Neural progenitor cell (in vitro differentiated cells): ENCODE measurements around the gene C19orf33. TPM values are rescaled to one million over a fixed set of nuclear protein-coding genes. Genes with fewer than 3 reads are reported as not detected.

Experiments used
- DNase-seq: peaks from one replicate; pipeline ENCODE4 v3.0.0-alpha.2; 2016; ENCODE audit warnings: low spot score
- H2AFZ ChIP-seq: fragments of 200-600 bp; sonication (generic); replicated peaks from 2 replicates; pipeline ENCODE4 v1.6.1; 2016; ENCODE audit warnings: antibody characterized with exemption
- H3F3A ChIP-seq: fragments of 200-600 bp; sonication (generic); 2 replicates; pipeline ENCODE4 v1.6.1; 2016; ENCODE audit warnings: antibody characterized with exemption, low read depth
- H3K27ac ChIP-seq: fragments of 200-600 bp; sonication (generic); 2 replicates; pipeline ENCODE4 v1.5.1; 2016; ENCODE audit warnings: mild to moderate bottlenecking
- H3K27me3 ChIP-seq: fragments of 200-600 bp; sonication (generic); 2 replicates; pipeline ENCODE4 v1.6.1; 2016; ENCODE audit warnings: mild to moderate bottlenecking, moderate library complexity
- H3K36me3 ChIP-seq: fragments of 200-600 bp; sonication (generic); 2 replicates; pipeline ENCODE4 v1.5.1; 2016
- H3K4me1 ChIP-seq: fragments of 200-600 bp; sonication (generic); 2 replicates; pipeline ENCODE4 v1.6.1; 2016; ENCODE audit warnings: mixed run types
- H3K4me2 ChIP-seq: fragments of 200-600 bp; sonication (generic); 2 replicates; pipeline ENCODE4 v1.6.1; 2016
- H3K4me3 ChIP-seq: fragments of 200-600 bp; sonication (generic); 2 replicates; pipeline ENCODE4 v1.5.1; 2016
- H3K79me2 ChIP-seq: fragments of 200-600 bp; sonication (generic); 2 replicates; pipeline ENCODE4 v1.6.1; 2016; ENCODE audit warnings: low read depth
- H3K9ac ChIP-seq: fragments of 200-600 bp; sonication (generic); 2 replicates; pipeline ENCODE4 v1.6.1; 2016
- H3K9me3 ChIP-seq: fragments of 200-600 bp; sonication (generic); 2 replicates; pipeline ENCODE4 v1.5.1; 2016; ENCODE audit warnings: low read depth
- H4K20me1 ChIP-seq: fragments of 200-600 bp; sonication (generic); 2 replicates; pipeline ENCODE4 v1.6.1; 2016; ENCODE audit warnings: low read depth
- H3K27ac Mint-ChIP-seq: 3 replicates; pipeline ENCODE4 v1.8.0; 2021; ENCODE audit warnings: mixed read lengths
- H3K27me3 Mint-ChIP-seq: 2 replicates; pipeline ENCODE4 v1.8.0; 2022; ENCODE audit warnings: low read depth, mild to moderate bottlenecking, inconsistent platforms, moderate library complexity, mixed read lengths; ENCODE audit not compliant: insufficient read depth
- H3K36me3 Mint-ChIP-seq: 3 replicates; pipeline ENCODE4 v1.8.0; 2021; ENCODE audit warnings: mixed read lengths
- H3K4me1 Mint-ChIP-seq: 3 replicates; pipeline ENCODE4 v1.8.0; 2021; ENCODE audit warnings: mixed read lengths
- H3K4me3 Mint-ChIP-seq: 3 replicates; pipeline ENCODE4 v1.8.0; 2021; ENCODE audit warnings: mild to moderate bottlenecking, moderate library complexity, mixed read lengths
- H3K9me3 Mint-ChIP-seq: 3 replicates; pipeline ENCODE4 v1.8.0; 2020; ENCODE audit warnings: mixed read lengths
- CTCF ChIP-seq: fragments of 200-600 bp; sonication (generic); IDR thresholded peaks from 2 replicates; pipeline ENCODE4 v1.5.1; 2017; ENCODE audit warnings: antibody characterized with exemption, mild to moderate bottlenecking
- EZH2 ChIP-seq: fragments of 200-600 bp; sonication (generic); IDR thresholded peaks from 2 replicates; pipeline ENCODE4 v1.6.1; 2017; ENCODE audit warnings: antibody characterized with exemption, mild to moderate bottlenecking, moderate library complexity
- EZH2phosphoT487 ChIP-seq: fragments of 200-600 bp; sonication (generic); IDR thresholded peaks from 2 replicates; pipeline ENCODE4 v1.6.1; 2017; ENCODE audit warnings: antibody characterized with exemption
- total RNA-seq: library from RNA; depleted of rRNA; stranded (reverse); fragments of >200 nt; gene quantifications from 2 replicates; pipeline ENCODE4 v1.2.3, GENCODE V29; 2015; ENCODE audit warnings: low replicate concordance

Gene C19orf33
- total RNA-seq, 1 donor from 2014 or later: not detected

- peaks cover 12% of the 10 kb centered on the region for H3K79me2 ChIP-seq
- no peak overlapping the region for H3K27ac Mint-ChIP-seq
Observed at GRCh38 chr19:38310279-38310670, 6.2 kb downstream of the C19orf33 start.

GRCh38 chr19:38310986-38311385 lies 6.9 kb downstream of the C19orf33 start:
- TF ChIP-seq CTCF: no peak
- TF ChIP-seq EZH2: no peak
- no peak for TF ChIP-seq EZH2phosphoT487
- Histone ChIP-seq H3K9ac (no peak overlapping the region), H3K79me2 (peaks cover 13% of the 10 kb centered on the region), H3K36me3 (no peaks in the 10 kb centered on the region), H2AFZ (no peak overlapping the region), H3K9me3 (no peaks in the 10 kb centered on the region), H4K20me1 (no peaks in the 10 kb centered on the region), H3K27ac (no peak overlapping the region), H3K27me3 (no peaks in the 10 kb centered on the region), H3K4me3 (no peak overlapping the region), H3K4me2 (no peak overlapping the region), H3K4me1 (no peaks in the 10 kb centered on the region), H3F3A (peaks cover 5% of the 10 kb centered on the region)
- H3K27me3 Mint-ChIP-seq: peaks cover 9% of the 10 kb centered on the region
- no peak overlapping the region for H3K27ac Mint-ChIP-seq
- H3K9me3 Mint-ChIP-seq: no peaks in the 10 kb centered on the region
- H3K36me3 Mint-ChIP-seq: peaks cover 2% of the 10 kb centered on the region
- H3K4me1 Mint-ChIP-seq: peaks cover 8% of the 10 kb centered on the region
- H3K4me3 Mint-ChIP-seq: no peak overlapping the region
- no peak for DNase-seq

More at GRCh38 chr19:38310279-38310670, 6.2 kb downstream of the C19orf33 start:
- DNase-seq: no peak
- Histone ChIP-seq H3K27ac (no peak overlapping the region), H3K36me3 (no peaks in the 10 kb centered on the region), H3K4me2 (no peak overlapping the region), H2AFZ (no peak overlapping the region), H3K4me3 (no peak overlapping the region), H4K20me1 (peaks cover 3% of the 10 kb centered on the region), H3K4me1 (no peaks in the 10 kb centered on the region), H3F3A (peaks cover 8% of the 10 kb centered on the region), H3K9ac (no peak overlapping the region), H3K27me3 (no peaks in the 10 kb centered on the region), H3K9me3 (no peaks in the 10 kb centered on the region)
- peaks cover 7% of the 10 kb centered on the region for H3K4me1 Mint-ChIP-seq
- TF ChIP-seq EZH2 (no peak), EZH2phosphoT487 (no peak), CTCF (no peak)
- H3K4me3 Mint-ChIP-seq: no peak overlapping the region
- peaks cover 2% of the 10 kb centered on the region for H3K36me3 Mint-ChIP-seq
- H3K27me3 Mint-ChIP-seq: peaks cover 7% of the 10 kb centered on the region
- H3K9me3 Mint-ChIP-seq: no peaks in the 10 kb centered on the region

GRCh38 chr19:38315657-38316476 lies 11.8 kb downstream of the C19orf33 start, which contains the start of gene YIF1B:
TSS of gene YIF1B (minus strand) at chr19:38315947. CDS start at chr19:38315917, 30 bp downstream.
- Histone ChIP-seq H3K4me3 (peak within 1 kb of the TSS; percentile 57), H3K4me2 (peak within 1 kb of the TSS; percentile 86), H2AFZ (peak within 1 kb of the TSS; percentile 27), H3K27me3 (peaks cover 46% of the 10 kb centered on the region), H3K9ac (no peak within 1 kb of the TSS), H3K36me3 (no peaks in the 10 kb centered on the region), H3K9me3 (no peaks in the 10 kb centered on the region), H4K20me1 (no peaks in the 10 kb centered on the region), H3F3A (peaks cover 28% of the 10 kb centered on the region), H3K27ac (no peak within 1 kb of the TSS), H3K4me1 (peaks cover 8% of the 10 kb centered on the region), H3K79me2 (peaks cover 13% of the 10 kb centered on the region)
- peak within 1 kb of the TSS; percentile 91 for H3K4me3 Mint-ChIP-seq
- H3K27ac Mint-ChIP-seq: peak within 1 kb of the TSS; percentile 66
- H3K9me3 Mint-ChIP-seq: no peaks in the 10 kb centered on the region
- no peaks in the 10 kb centered on the region for H3K36me3 Mint-ChIP-seq
- DNase-seq: peak; percentile 98
- peaks cover 12% of the 10 kb centered on the region for H3K4me1 Mint-ChIP-seq
- peaks cover 45% of the 10 kb centered on the region for H3K27me3 Mint-ChIP-seq
- TF ChIP-seq EZH2phosphoT487 (no peak), EZH2 (no peak), CTCF (no peak)
